GM12878 (cell line): Measurements from ENCODE around the gene STX8.

Experiments used
- ETV6 ChIP-seq, 2 experiments: fragments of 450-650 bp in 1 of 2; IDR thresholded peaks in 1 of 2; conservative IDR thresholded peaks in 1 of 2; 2 replicates each; pipeline ENCODE4 v1.6.1; 2014; ENCODE audit warnings: antibody characterized with exemption in 1 of 2, borderline replicate concordance in 1 of 2, low read depth in 1 of 2, mild to moderate bottlenecking in 1 of 2, moderate library complexity in 1 of 2
- TF ChIP-seq, protein P1 (sequence below), 3 experiments: IDR thresholded peaks in 2 of 3; conservative IDR thresholded peaks in 1 of 3; 2 replicates each; pipeline ENCODE4 v1.5.1; 2011; ENCODE audit warnings: low read depth in 3 of 3, low read length in 3 of 3, mild to moderate bottlenecking in 3 of 3, control low read depth in 2 of 3, moderate library complexity in 2 of 3, inconsistent platforms in 1 of 3, mixed read lengths in 1 of 3; ENCODE audit not compliant: control insufficient read depth in 2 of 3, insufficient read depth in 1 of 3; ENCODE audit errors: extremely low read depth in 1 of 3

DNA sequence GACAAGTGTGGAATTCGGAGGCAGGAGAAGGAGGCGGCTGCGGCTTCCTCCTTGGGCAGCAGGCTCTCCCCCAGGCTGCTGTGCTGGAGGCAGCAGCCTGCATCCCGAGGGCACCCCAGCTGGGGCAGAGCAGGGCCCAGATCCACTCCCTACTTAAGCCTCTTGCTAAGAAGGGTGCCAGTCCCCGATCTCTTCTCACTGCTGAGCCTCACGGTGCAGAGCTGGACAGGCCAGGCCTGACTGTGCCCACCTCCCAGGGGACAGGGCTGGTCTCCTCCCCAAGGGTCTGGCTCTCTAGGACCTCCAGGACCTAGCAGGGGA, 343.5 kb downstream of the STX8 start:
- TF ChIP-seq, protein P1, sequence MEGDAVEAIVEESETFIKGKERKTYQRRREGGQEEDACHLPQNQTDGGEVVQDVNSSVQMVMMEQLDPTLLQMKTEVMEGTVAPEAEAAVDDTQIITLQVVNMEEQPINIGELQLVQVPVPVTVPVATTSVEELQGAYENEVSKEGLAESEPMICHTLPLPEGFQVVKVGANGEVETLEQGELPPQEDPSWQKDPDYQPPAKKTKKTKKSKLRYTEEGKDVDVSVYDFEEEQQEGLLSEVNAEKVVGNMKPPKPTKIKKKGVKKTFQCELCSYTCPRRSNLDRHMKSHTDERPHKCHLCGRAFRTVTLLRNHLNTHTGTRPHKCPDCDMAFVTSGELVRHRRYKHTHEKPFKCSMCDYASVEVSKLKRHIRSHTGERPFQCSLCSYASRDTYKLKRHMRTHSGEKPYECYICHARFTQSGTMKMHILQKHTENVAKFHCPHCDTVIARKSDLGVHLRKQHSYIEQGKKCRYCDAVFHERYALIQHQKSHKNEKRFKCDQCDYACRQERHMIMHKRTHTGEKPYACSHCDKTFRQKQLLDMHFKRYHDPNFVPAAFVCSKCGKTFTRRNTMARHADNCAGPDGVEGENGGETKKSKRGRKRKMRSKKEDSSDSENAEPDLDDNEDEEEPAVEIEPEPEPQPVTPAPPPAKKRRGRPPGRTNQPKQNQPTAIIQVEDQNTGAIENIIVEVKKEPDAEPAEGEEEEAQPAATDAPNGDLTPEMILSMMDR (IDR thresholded peaks at IDR 0.05 in 2 of 3, conservative IDR thresholded peaks at IDR 0.05 in 1 of 3; ENCODE audit: control insufficient read depth in 2 of 3, extremely low read depth in 1 of 3, insufficient read depth in 1 of 3, low read depth in 3 of 3, low read length in 3 of 3): no peak
- TF ChIP-seq ETV6 (conservative IDR thresholded peaks at IDR 0.05 in 1 of 2, IDR thresholded peaks at IDR 0.05 in 1 of 2; ENCODE audit: borderline replicate concordance in 1 of 2, low read depth in 1 of 2): no peak
